Nephron progenitor cell (in vitro differentiated cells): ENCODE results near the gene SEPTIN11.

Experiments used
- DNase-seq: peaks from one replicate; pipeline ENCODE4 v3.0.0; 2021
- H3K27ac Mint-ChIP-seq: 2 replicates; pipeline ENCODE4 v1.8.0; 2021; ENCODE audit warnings: mild to moderate bottlenecking, moderate library complexity, mixed read lengths
- H3K27me3 Mint-ChIP-seq: 2 replicates; pipeline ENCODE4 v1.8.0; 2021; ENCODE audit warnings: mild to moderate bottlenecking, low read depth, mixed read lengths; ENCODE audit not compliant: poor library complexity
- H3K36me3 Mint-ChIP-seq: 2 replicates; pipeline ENCODE4 v1.8.0; 2021; ENCODE audit warnings: low read depth, mixed read lengths
- H3K4me1 Mint-ChIP-seq: 2 replicates; pipeline ENCODE4 v1.8.0; 2021; ENCODE audit warnings: mixed read lengths
- H3K4me3 Mint-ChIP-seq: 2 replicates; pipeline ENCODE4 v1.8.0; 2021; ENCODE audit warnings: mild to moderate bottlenecking, moderate library complexity, mixed read lengths
- H3K9me3 Mint-ChIP-seq: 2 replicates; pipeline ENCODE4 v1.8.0; 2021; ENCODE audit warnings: mild to moderate bottlenecking, moderate library complexity, mixed read lengths
- CTCF ChIP-seq: fragments of 200-600 bp; sonication (generic); IDR thresholded peaks from 2 replicates; pipeline ENCODE4 v1.5.0; 2021; ENCODE audit warnings: antibody characterized with exemption

SEPTIN11 gene

GRCh38 chr4:76948443-76949275, 893 bp upstream of the SEPTIN11 start:
- H3K9me3 Mint-ChIP-seq, result peaks cover 33% of the 10 kb centered on the region

GRCh38 chr4:76950052-76950955, 752 bp downstream of the SEPTIN11 start:
- TF ChIP-seq CTCF, result no peak
- peak overlapping the region; percentile 91 for H3K27ac Mint-ChIP-seq
- peaks cover 72% of the 10 kb centered on the region for H3K4me1 Mint-ChIP-seq
- H3K27me3 Mint-ChIP-seq, result no peaks in the 10 kb centered on the region
- H3K4me3 Mint-ChIP-seq, result peak overlapping the region; percentile 93
- peak; percentile 56 for DNase-seq
- H3K9me3 Mint-ChIP-seq, result peaks cover 21% of the 10 kb centered on the region
- peaks cover 69% of the 10 kb centered on the region for H3K36me3 Mint-ChIP-seq

More at GRCh38 chr4:76948443-76949275, 893 bp upstream of the SEPTIN11 start:
- H3K4me3 Mint-ChIP-seq, result peak overlapping the region; percentile 93
- TF ChIP-seq CTCF, result no peak
- peaks cover 69% of the 10 kb centered on the region for H3K36me3 Mint-ChIP-seq
- H3K27ac Mint-ChIP-seq, result peak overlapping the region; percentile 94
- no peaks in the 10 kb centered on the region for H3K27me3 Mint-ChIP-seq
- H3K4me1 Mint-ChIP-seq, result peaks cover 67% of the 10 kb centered on the region
- DNase-seq, result peak; percentile 74

GRCh38 chr4:76950956-76951671, 1.6 kb downstream of the SEPTIN11 start:
- Mint-ChIP-seq H3K36me3 (peaks cover 69% of the 10 kb centered on the region), H3K4me3 (peak overlapping the region; percentile 93), H3K27me3 (no peaks in the 10 kb centered on the region), H3K27ac (peak overlapping the region; percentile 91), H3K4me1 (peaks cover 78% of the 10 kb centered on the region), H3K9me3 (peaks cover 15% of the 10 kb centered on the region)
- no peak for TF ChIP-seq CTCF
- peak; percentile 15 for DNase-seq

- peaks cover 69% of the 10 kb centered on the region for H3K36me3 Mint-ChIP-seq
- peak overlapping the region; percentile 91 for H3K27ac Mint-ChIP-seq
- H3K4me3 Mint-ChIP-seq, result peak overlapping the region; percentile 93
- no peak for TF ChIP-seq CTCF
- DNase-seq, result no peak
- peaks cover 77% of the 10 kb centered on the region for H3K4me1 Mint-ChIP-seq
- H3K9me3 Mint-ChIP-seq, result peaks cover 11% of the 10 kb centered on the region
- no peaks in the 10 kb centered on the region for H3K27me3 Mint-ChIP-seq
Measured at GRCh38 chr4:76951672-76952010, 2.1 kb downstream of the SEPTIN11 start.

- Mint-ChIP-seq H3K4me1 (peaks cover 77% of the 10 kb centered on the region), H3K27me3 (no peaks in the 10 kb centered on the region), H3K9me3 (peaks cover 9% of the 10 kb centered on the region), H3K27ac (peak overlapping the region; percentile 10), H3K36me3 (peaks cover 69% of the 10 kb centered on the region), H3K4me3 (peak overlapping the region; percentile 93)
- TF ChIP-seq CTCF, result no peak
- DNase-seq, result no peak
Measured at GRCh38 chr4:76952071-76952470, 2.5 kb downstream of the SEPTIN11 start.
